ENCODE data around the gene AOPEP.

The AOPEP gene

DNA sequence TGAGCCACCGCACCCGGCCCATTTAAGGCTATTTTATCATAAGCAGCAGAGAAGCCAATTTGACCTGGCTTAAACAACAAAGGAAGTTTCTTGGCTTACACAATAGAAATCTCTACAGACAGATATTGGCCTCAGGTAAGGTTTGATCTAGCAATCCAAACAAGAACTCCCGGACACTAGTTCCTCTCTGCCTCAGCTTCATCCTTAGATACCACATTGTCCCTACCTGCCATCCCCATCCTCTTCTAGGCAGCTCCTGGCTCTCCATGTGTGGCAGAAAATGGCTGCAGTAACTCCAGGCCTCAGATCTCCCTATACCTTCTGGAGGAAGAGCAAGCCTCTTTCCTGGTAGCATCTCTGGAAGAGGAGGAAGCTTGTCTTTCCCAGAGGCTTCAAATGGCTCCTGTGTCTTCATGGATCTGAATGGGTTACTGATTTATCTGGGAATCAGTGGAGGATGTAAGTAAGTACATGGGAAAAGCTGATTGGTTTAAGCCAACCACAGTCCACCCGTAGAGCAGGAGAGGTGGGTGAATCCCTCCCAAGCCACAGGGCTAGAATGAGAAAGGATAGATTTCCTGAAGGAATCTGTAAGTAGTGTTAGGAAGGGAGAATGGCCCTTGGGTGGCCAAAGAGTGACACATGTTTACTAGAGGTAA is 26.7 kb upstream of the AOPEP start:
- TF ChIP-seq, protein P1, sequence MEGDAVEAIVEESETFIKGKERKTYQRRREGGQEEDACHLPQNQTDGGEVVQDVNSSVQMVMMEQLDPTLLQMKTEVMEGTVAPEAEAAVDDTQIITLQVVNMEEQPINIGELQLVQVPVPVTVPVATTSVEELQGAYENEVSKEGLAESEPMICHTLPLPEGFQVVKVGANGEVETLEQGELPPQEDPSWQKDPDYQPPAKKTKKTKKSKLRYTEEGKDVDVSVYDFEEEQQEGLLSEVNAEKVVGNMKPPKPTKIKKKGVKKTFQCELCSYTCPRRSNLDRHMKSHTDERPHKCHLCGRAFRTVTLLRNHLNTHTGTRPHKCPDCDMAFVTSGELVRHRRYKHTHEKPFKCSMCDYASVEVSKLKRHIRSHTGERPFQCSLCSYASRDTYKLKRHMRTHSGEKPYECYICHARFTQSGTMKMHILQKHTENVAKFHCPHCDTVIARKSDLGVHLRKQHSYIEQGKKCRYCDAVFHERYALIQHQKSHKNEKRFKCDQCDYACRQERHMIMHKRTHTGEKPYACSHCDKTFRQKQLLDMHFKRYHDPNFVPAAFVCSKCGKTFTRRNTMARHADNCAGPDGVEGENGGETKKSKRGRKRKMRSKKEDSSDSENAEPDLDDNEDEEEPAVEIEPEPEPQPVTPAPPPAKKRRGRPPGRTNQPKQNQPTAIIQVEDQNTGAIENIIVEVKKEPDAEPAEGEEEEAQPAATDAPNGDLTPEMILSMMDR (IDR thresholded peaks at IDR 0.05; ENCODE audit: low read depth, low read length), result no peak
- no peak overlapping the region for H3K4me3 ChIP-seq (ENCODE audit: low read depth, low read length)

DNA sequence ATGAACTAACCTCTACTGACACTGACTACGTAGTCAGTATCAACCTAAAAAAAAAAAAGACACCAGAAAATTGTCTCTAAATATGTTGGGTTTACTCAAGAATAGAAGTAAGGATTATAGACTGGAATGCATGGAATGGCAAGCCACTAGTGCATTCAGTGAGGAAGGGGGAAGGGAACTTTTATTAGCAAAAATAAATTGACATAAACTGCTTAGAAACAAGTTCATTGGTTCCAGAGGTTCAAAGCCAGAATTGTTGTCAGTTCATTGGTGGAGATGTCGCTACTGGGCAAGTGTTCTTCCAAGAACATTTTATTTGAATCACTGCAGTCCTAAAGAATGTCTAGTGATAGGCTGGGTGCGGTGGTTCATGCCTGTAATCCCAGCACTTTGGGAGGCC is 26.1 kb upstream of the AOPEP start:
- TF ChIP-seq, protein P1 (IDR thresholded peaks at IDR 0.05; ENCODE audit: low read depth, low read length), result no peak
- no peak overlapping the region for H3K4me3 ChIP-seq (ENCODE audit: low read depth, low read length)

DNA sequence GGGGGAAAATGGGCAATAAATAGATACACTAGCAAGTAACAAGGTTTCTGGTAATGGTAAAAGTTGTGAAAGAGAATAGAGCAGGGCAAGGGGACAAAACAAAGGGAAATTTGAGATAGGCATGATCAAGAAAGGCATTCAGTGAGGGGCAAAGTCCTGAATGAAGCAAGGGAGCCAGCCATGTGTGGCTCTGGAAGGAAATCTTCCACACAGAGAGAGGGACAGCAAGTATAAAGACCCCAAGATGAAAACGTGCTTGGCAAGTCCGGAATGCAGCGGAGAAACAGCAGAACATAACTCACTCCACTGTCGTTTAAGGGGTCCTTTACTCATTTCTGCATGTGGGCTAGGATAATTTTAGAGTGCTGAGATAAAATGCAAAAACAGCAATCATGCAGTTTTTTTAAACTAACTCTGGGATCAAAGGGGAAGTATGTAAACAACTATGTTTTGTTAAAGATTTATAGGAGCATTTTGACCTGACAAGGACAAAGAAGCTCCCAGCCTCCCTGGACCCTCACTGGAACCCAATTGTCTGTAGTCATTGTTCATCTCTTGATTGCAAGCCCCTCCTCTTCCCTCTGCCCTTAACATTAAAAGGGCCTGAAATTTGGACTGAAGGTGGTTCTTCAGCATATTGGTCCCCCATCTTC is 22.9 kb upstream of the AOPEP start:
- TF ChIP-seq, protein P1 (IDR thresholded peaks at IDR 0.05; ENCODE audit: low read depth, low read length), result no peak

DNA sequence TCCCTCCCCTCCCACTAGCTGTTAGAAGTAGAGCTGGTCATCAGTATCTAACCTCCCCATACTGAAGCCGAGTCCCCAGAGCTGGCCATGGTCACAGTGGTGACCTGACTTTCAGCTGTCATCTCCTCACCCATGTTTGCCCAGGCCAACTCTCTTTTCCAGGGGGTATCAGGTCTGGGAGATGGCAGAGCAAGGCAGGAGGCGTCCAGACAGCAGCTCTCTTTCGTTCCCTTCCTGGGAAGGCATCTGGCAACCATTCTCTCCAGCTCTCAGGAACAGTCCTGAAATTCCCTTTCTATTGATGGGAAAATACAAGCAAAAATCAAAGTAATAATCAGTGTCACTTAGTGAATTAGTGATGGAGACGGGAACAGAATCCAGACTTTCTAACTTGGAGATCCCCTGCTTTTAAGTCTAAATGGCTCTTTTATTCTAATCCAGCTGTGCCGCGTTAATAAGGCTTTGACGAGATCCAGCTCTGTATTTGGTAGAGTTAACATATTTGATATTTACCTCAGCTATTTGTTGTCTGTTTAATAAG is 21.3 kb upstream of the AOPEP start:
- TF ChIP-seq, protein P1 (IDR thresholded peaks at IDR 0.05; ENCODE audit: low read depth, low read length), result no peak
- H3K4me3 ChIP-seq (ENCODE audit: low read depth, low read length), result no peak overlapping the region

More for the DNA sequence above, 22.9 kb upstream of the AOPEP start:
- no peak overlapping the region for H3K4me3 ChIP-seq (ENCODE audit: low read depth, low read length)

DNA sequence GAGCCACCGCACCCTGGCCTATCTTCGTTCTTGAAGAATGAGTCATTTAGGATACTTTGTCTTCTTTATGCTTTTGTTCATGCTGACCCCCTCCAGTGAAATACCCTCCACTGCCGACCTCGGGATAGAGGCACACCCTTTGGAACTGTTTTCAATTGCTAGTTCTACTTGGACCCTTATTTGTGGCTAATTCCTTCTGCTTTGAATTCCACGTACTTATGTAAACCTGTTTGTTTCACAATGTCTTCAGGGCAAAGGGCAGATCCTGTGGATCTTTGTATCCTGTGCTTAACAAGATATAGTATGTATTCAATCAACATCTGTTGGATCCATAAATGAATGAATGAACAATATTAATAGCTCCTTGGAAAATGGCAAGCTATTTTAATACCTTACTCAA is 19.6 kb upstream of the AOPEP start:
- H3K4me3 ChIP-seq (ENCODE audit: low read depth, low read length), result no peak overlapping the region
- TF ChIP-seq, protein P1 (IDR thresholded peaks at IDR 0.05; ENCODE audit: low read depth, low read length), result no peak

DNA sequence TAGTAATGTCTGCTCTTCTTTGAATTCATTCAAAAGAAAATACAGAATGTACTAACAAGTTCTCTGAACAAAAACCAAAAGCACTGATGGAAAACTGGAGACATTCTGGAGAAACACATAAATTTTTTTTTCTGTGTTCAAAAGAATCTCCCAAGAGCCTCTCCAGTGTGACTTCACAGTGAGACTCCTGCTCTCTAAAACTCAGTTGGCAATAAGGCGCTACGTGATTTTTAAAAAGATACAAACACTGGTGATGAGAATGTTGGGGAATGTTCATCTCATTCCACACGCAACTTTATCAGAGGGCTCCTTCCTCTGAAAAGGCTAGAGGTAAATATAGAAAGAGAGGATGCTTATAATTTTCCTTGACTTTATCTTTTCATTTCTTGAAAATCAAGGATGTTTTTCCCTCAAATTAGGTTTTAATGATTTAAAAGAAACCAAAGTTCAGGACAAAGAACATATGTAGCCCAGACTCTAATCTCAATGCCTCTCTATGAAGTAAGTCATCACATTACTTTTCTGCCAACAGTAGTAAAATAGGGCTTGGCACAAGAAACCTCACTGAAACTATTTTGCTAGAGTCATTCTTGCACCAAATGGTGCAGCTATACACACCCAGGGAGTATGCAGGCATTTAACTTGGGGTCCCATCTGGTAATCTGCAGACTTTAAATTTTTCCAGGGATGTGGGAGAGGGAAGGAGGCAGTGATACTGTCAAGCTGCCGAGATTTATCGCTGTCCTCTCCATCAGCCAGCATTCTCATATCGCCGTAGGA is 12.9 kb upstream of the AOPEP start:
- TF ChIP-seq, protein P1 (IDR thresholded peaks at IDR 0.05; ENCODE audit: low read depth, low read length), result no peak
- no peak overlapping the region for H3K4me3 ChIP-seq (ENCODE audit: low read depth, low read length)

Data from WI38 (cell line).